SK-N-SH (cell line): ENCODE measurements around the gene HTR7. TPM values are rescaled to one million over a fixed set of nuclear protein-coding genes. Genes with fewer than 3 reads are reported as not detected.

Experiments
- CTCF ChIA-PET: fragments of 300-600, 350-600 bp; formaldehyde crosslinking; extraction: SDS; loops from one replicate; lab custom pipeline; 2021; lab: Yijun Ruan, JAX
- POLR2A ChIA-PET: fragments of 350-600 bp; sonication (Branson Sonifier 250); formaldehyde crosslinking; extraction: SDS; loops from one replicate; lab custom pipeline; 2020; ENCODE audit warnings: antibody characterized with exemption, inconsistent platforms; lab: Yijun Ruan, JAX
- DNase-seq: peaks from one replicate; pipeline ENCODE4 v3.0.0; 2012
- H2AFZ ChIP-seq: fragments of 200-600 bp; sonication (generic); 2 replicates; pipeline ENCODE4 v1.8.1; 2016; ENCODE audit warnings: antibody characterized with exemption, mild to moderate bottlenecking, low read depth
- H3F3A ChIP-seq: fragments of 200-600 bp; sonication (generic); replicated peaks from 2 replicates; pipeline ENCODE3; 2016; ENCODE audit warnings: antibody characterized with exemption, mild to moderate bottlenecking; ENCODE audit not compliant: insufficient read depth
- H3K27ac ChIP-seq, 2 experiments: fragments of 200-500 bp in 1 of 2; fragments of 200-600 bp in 1 of 2; sonication (Bioruptor generic) in 1 of 2; sonication (generic), shearing (Covaris generic) in 1 of 2; 2 replicates each; pipeline versions ENCODE4 v1.5.1 to v1.6.1; 2014 to 2016; ENCODE audit warnings: low read depth in 2 of 2, inconsistent platforms in 1 of 2, low read length in 1 of 2, mild to moderate bottlenecking in 1 of 2, mixed read lengths in 1 of 2
- H3K27me3 ChIP-seq: fragments of 200-600 bp; sonication (generic), shearing (Covaris generic); 2 replicates; pipeline ENCODE4 v1.6.1; 2016; ENCODE audit warnings: mixed run types; ENCODE audit not compliant: insufficient read depth
- H3K36me3 ChIP-seq, 2 experiments: fragments of 200-500 bp in 1 of 2; fragments of 200-600 bp in 1 of 2; sonication (Bioruptor generic) in 1 of 2; sonication (generic) in 1 of 2; replicated peaks in 1 of 2; 2 replicates each; pipeline versions ENCODE3 to v1.5.1; 2014 to 2016; ENCODE audit warnings: low read length in 1 of 2, mild to moderate bottlenecking in 1 of 2; ENCODE audit not compliant: insufficient read depth in 2 of 2, control insufficient read depth in 1 of 2
- H3K4me1 ChIP-seq, 2 experiments: fragments of 200-500 bp in 1 of 2; fragments of 200-600 bp in 1 of 2; sonication (Bioruptor generic) in 1 of 2; sonication (generic), shearing (Covaris generic) in 1 of 2; 2 replicates each; pipeline versions ENCODE4 v1.5.1 to v1.6.1; 2014 to 2016; ENCODE audit warnings: low read depth in 1 of 2, low read length in 1 of 2, mixed run types in 1 of 2; ENCODE audit not compliant: insufficient read depth in 2 of 2, control insufficient read depth in 1 of 2
- H3K4me2 ChIP-seq: fragments of 200-600 bp; sonication (generic), shearing (Covaris generic); 2 replicates; pipeline ENCODE4 v1.6.1; 2017; ENCODE audit warnings: mixed run types
- H3K4me3 ChIP-seq, 2 experiments: fragments of 200-500 bp in 1 of 2; fragments of 200-600 bp in 1 of 2; sonication (Bioruptor generic) in 1 of 2; sonication (generic), shearing (Covaris generic) in 1 of 2; 2 replicates each; pipeline versions ENCODE4 v1.5.1 to v1.8.1; 2014 to 2016; ENCODE audit warnings: low read depth in 2 of 2, inconsistent platforms in 1 of 2, low read length in 1 of 2, mild to moderate bottlenecking in 1 of 2, mixed read lengths in 1 of 2, moderate library complexity in 1 of 2
- H3K79me2 ChIP-seq: fragments of 200-600 bp; sonication (generic); 2 replicates; pipeline ENCODE4 v1.8.1; 2017; ENCODE audit warnings: mild to moderate bottlenecking; ENCODE audit not compliant: insufficient read depth
- H3K9ac ChIP-seq: fragments of 200-600 bp; sonication (generic); 2 replicates; pipeline ENCODE4 v1.6.1; 2017; ENCODE audit warnings: mixed run types
- H3K9me2 ChIP-seq: fragments of 200-600 bp; sonication (generic); 2 replicates; pipeline ENCODE4 v1.6.1; 2017; ENCODE audit warnings: mixed run types
- H3K9me3 ChIP-seq: fragments of 200-600 bp; sonication (generic); 2 replicates; pipeline ENCODE4 v1.6.1; 2017; ENCODE audit warnings: mixed run types, mild to moderate bottlenecking, moderate library complexity
- H4K20me1 ChIP-seq: fragments of 200-600 bp; sonication (generic); 2 replicates; pipeline ENCODE4 v1.6.1; 2017; ENCODE audit warnings: mild to moderate bottlenecking, mixed run types; ENCODE audit not compliant: insufficient read depth
- CHD2 ChIP-seq: fragments of 150-350 bp; IDR thresholded peaks from 2 replicates; pipeline ENCODE4 v1.6.1; 2018; ENCODE audit warnings: low read length; ENCODE audit not compliant: partially characterized antibody
- FOXJ3 ChIP-seq: sonication (generic); formaldehyde crosslinking; IDR thresholded peaks from 2 replicates; pipeline ENCODE4 v1.5.1; 2020; ENCODE audit warnings: mild to moderate bottlenecking, missing genetic modification reagents
- FOXM1 ChIP-seq: IDR thresholded peaks from 2 replicates; pipeline ENCODE4 v1.4.0; 2012; ENCODE audit warnings: low read depth, mild to moderate bottlenecking
- GABPA ChIP-seq: IDR thresholded peaks from 2 replicates; pipeline ENCODE4 v1.4.0; 2012; ENCODE audit warnings: low read depth, mild to moderate bottlenecking
- JUND ChIP-seq: IDR thresholded peaks from 2 replicates; pipeline ENCODE4 v1.4.0; 2012
- NFIC ChIP-seq: IDR thresholded peaks from 2 replicates; pipeline ENCODE4 v1.4.0; 2012; ENCODE audit warnings: borderline replicate concordance
- NRF1 ChIP-seq: IDR thresholded peaks from 2 replicates; pipeline ENCODE4 v1.6.1; 2012; ENCODE audit warnings: low read depth, mild to moderate bottlenecking, low read length
- POLR2AphosphoS5 ChIP-seq: IDR thresholded peaks from 2 replicates; pipeline ENCODE4 v1.6.1; 2012; ENCODE audit warnings: low read depth, low read length
- RFX5 ChIP-seq: IDR thresholded peaks from 2 replicates; pipeline ENCODE4 v1.6.1; 2012; ENCODE audit warnings: mild to moderate bottlenecking, improper control_type of control experiment, low read length
- RXRA ChIP-seq: IDR thresholded peaks from 2 replicates; pipeline ENCODE4 v1.4.0; 2012; ENCODE audit warnings: low read depth, mild to moderate bottlenecking, borderline replicate concordance
- TEAD4 ChIP-seq: IDR thresholded peaks from 2 replicates; pipeline ENCODE4 v1.4.0; 2012; ENCODE audit warnings: mild to moderate bottlenecking, borderline replicate concordance; ENCODE audit not compliant: insufficient read depth
- YY1 ChIP-seq: IDR thresholded peaks from 2 replicates; pipeline ENCODE4 v1.4.0; 2012; ENCODE audit warnings: low read depth, mild to moderate bottlenecking
- whole genome bisulfite sequencing: methylation state at CpG from one replicate; pipeline ENCODE4 v1.1.6; 2017; ENCODE audit warnings: low lambda C conversion rate; 5-methylcytosine and 5-hydroxymethylcytosine counted together
- polyA plus RNA-seq, 3 experiments: library from polyadenylated mRNA; depleted of rRNA; stranded (reverse); fragments of >200 nt; gene quantifications; 2 replicates each; pipeline ENCODE4 v1.2.3, GENCODE V29; 2012
- TF ChIP-seq, protein P1 (sequence below): IDR thresholded peaks from 2 replicates; pipeline ENCODE4 v1.4.0; 2012; ENCODE audit warnings: low read depth
- TF ChIP-seq, protein P2 (sequence below): fragments of 150-350 bp; IDR thresholded peaks from 2 replicates; pipeline ENCODE4 v1.6.1; 2017; ENCODE audit warnings: antibody characterized with exemption, low read length, low read depth, borderline replicate concordance
- TF ChIP-seq, protein P3 (sequence below): fragments of 200-600 bp; sonication (generic); IDR thresholded peaks from 2 replicates; pipeline ENCODE4 v1.6.1; 2017; ENCODE audit warnings: antibody characterized with exemption, mild to moderate bottlenecking, moderate library complexity
- TF ChIP-seq, protein P4 (sequence below): fragments of 150-350 bp; IDR thresholded peaks from 2 replicates; pipeline ENCODE4 v1.6.1; 2016; ENCODE audit warnings: mild to moderate bottlenecking, low read depth, low read length
- TF ChIP-seq, protein P5 (sequence below): IDR thresholded peaks from 2 replicates; pipeline ENCODE4 v1.4.0; 2012; ENCODE audit warnings: low read depth, borderline replicate concordance

The HTR7 gene
- polyA plus RNA-seq, 1 of the 3 experiments (the other 2 are of a cell fraction) = 0.16 TPM

DNA sequence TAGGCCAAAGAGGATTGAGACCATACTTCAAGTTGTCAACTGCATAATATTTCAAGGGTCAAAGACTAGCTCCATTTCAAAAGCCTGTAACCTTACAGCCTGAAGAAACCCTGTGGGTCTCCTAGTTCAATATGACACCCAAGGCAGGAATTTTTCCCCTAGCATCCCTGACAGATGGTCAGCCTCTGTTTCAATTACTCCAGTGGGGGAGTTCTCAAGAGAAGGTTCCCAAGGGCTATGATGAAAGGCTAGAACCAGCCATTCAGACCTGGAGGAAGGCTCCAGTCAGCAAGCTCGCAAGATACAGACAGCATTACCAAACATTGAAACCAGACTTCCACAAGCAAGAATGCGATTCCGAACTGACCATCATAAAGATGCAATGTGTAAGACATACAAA, 1.6 kb downstream of the HTR7 start:
- H3K4me2 ChIP-seq = no peak overlapping the region
- no peaks in the 10 kb centered on the region for H3K36me3 ChIP-seq
- DNase-seq = no peak
- no peaks in the 10 kb centered on the region for H3K9me2 ChIP-seq
- 89% methylated on average over 3 of the region's 3 CpGs for WGBS
- no peak overlapping the region for H3K27ac ChIP-seq
- POLR2A ChIA-PET = no interaction called here
- H3K9ac ChIP-seq = no peak overlapping the region
- TF ChIP-seq NRF1 = no peak
- TF ChIP-seq, protein P1, sequence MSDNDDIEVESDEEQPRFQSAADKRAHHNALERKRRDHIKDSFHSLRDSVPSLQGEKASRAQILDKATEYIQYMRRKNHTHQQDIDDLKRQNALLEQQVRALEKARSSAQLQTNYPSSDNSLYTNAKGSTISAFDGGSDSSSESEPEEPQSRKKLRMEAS = no peak
- TF ChIP-seq, protein P2, sequence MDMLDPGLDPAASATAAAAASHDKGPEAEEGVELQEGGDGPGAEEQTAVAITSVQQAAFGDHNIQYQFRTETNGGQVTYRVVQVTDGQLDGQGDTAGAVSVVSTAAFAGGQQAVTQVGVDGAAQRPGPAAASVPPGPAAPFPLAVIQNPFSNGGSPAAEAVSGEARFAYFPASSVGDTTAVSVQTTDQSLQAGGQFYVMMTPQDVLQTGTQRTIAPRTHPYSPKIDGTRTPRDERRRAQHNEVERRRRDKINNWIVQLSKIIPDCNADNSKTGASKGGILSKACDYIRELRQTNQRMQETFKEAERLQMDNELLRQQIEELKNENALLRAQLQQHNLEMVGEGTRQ = no peak
- no peak for TF ChIP-seq FOXM1
- TF ChIP-seq JUND = no peak
- TF ChIP-seq, protein P3, sequence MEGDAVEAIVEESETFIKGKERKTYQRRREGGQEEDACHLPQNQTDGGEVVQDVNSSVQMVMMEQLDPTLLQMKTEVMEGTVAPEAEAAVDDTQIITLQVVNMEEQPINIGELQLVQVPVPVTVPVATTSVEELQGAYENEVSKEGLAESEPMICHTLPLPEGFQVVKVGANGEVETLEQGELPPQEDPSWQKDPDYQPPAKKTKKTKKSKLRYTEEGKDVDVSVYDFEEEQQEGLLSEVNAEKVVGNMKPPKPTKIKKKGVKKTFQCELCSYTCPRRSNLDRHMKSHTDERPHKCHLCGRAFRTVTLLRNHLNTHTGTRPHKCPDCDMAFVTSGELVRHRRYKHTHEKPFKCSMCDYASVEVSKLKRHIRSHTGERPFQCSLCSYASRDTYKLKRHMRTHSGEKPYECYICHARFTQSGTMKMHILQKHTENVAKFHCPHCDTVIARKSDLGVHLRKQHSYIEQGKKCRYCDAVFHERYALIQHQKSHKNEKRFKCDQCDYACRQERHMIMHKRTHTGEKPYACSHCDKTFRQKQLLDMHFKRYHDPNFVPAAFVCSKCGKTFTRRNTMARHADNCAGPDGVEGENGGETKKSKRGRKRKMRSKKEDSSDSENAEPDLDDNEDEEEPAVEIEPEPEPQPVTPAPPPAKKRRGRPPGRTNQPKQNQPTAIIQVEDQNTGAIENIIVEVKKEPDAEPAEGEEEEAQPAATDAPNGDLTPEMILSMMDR = no peak
- CTCF ChIA-PET = interaction anchor here (0.8 to 1.3 kb wide), 3 partner anchors 13 to 70 kb away, joined by 3 to 4 read pairs (median 3); no protein-coding TSS in a partner anchor
- no peaks in the 10 kb centered on the region for H3K79me2 ChIP-seq
- peaks cover 22% of the 10 kb centered on the region for H3K27me3 ChIP-seq
- H3K4me3 ChIP-seq = no peak overlapping the region
- H3F3A ChIP-seq = peaks cover 19% of the 10 kb centered on the region
- H2AFZ ChIP-seq = no peak overlapping the region
- no peaks in the 10 kb centered on the region for H4K20me1 ChIP-seq
- H3K9me3 ChIP-seq = no peaks in the 10 kb centered on the region
- peaks cover 2 to 8% of the 10 kb centered on the region in 2 experiments; a peak in 2 of 4 replicates for H3K4me1 ChIP-seq

DNA sequence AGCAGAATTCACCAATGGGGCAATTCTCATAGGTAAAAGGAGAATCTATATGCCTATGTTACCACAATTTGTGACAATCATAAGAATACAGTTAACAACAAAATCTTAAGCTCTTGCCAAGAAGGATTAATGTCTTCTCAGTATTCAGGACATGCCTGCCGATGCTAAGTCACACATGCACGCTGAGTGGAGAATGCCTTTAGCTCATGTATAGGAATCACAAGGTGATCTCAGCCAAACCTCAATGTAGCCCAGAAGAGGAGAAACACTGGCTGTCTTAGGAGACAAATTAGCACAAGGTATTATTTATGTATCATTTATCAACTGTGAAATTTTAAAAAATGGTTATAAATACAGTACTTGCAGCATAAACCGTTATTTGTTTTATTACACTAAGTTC, 2.7 kb downstream of the HTR7 start:
- Histone ChIP-seq H3K79me2 (no peaks in the 10 kb centered on the region), H3K4me3 (no peak overlapping the region), H2AFZ (no peak overlapping the region), H3K9me3 (peaks cover 5% of the 10 kb centered on the region; the same call in 1 of the 2 replicates), H4K20me1 (no peaks in the 10 kb centered on the region), H3K36me3 (no peaks in the 10 kb centered on the region), H3K27ac (no peak overlapping the region), H3K9ac (no peak overlapping the region), H3F3A (peaks cover 19% of the 10 kb centered on the region), H3K27me3 (peaks cover 22% of the 10 kb centered on the region), H3K4me1 (peaks cover 2 to 8% of the 10 kb centered on the region in 2 experiments; a peak in 2 of 4 replicates), H3K4me2 (no peak overlapping the region), H3K9me2 (no peaks in the 10 kb centered on the region)
- TF ChIP-seq YY1 = no peak
- no peak for TF ChIP-seq NRF1
- TF ChIP-seq, protein P4, sequence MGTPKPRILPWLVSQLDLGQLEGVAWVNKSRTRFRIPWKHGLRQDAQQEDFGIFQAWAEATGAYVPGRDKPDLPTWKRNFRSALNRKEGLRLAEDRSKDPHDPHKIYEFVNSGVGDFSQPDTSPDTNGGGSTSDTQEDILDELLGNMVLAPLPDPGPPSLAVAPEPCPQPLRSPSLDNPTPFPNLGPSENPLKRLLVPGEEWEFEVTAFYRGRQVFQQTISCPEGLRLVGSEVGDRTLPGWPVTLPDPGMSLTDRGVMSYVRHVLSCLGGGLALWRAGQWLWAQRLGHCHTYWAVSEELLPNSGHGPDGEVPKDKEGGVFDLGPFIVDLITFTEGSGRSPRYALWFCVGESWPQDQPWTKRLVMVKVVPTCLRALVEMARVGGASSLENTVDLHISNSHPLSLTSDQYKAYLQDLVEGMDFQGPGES = no peak
- TF ChIP-seq RFX5 = no peak
- no peak for TF ChIP-seq TEAD4
- no peak for TF ChIP-seq POLR2AphosphoS5
- TF ChIP-seq FOXJ3 (CRISPR knock-in tag) = no peak
- no peak for TF ChIP-seq NFIC
- no peak for TF ChIP-seq CHD2
- TF ChIP-seq GABPA = no peak
- TF ChIP-seq, protein P5, sequence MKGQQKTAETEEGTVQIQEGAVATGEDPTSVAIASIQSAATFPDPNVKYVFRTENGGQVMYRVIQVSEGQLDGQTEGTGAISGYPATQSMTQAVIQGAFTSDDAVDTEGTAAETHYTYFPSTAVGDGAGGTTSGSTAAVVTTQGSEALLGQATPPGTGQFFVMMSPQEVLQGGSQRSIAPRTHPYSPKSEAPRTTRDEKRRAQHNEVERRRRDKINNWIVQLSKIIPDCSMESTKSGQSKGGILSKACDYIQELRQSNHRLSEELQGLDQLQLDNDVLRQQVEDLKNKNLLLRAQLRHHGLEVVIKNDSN = no peak
- TF ChIP-seq RXRA = no peak
- WGBS = 4% methylated on average over 3 of the region's 3 CpGs
- DNase-seq = no peak
- CTCF ChIA-PET = interaction anchor here (0.6 to 0.8 kb wide), 3 partner anchors 24 to 1647 kb away, joined by 3 read pairs; no protein-coding TSS in a partner anchor
- POLR2A ChIA-PET = no interaction called here
